HS-5 (cell line): ENCODE results near the gene SLC16A12.
A peak's percentile ranks its signal among the peaks of the same experiment; 100 is the strongest.
"Not testable (repeated sequence)": the region's sequence is repeated elsewhere in the genome, so short reads cannot be mapped to it uniquely, and the experiment has no call there.

Source experiments
- DNase-seq: peaks from one replicate; pipeline ENCODE4 v3.0.0-alpha.2; 2012; ENCODE audit warnings: low read depth

Gene SLC16A12

GRCh38 chr10:89414879-89415821, 120.2 kb downstream of the SLC16A12 start:
- DNase-seq = peak; percentile 43

- DNase-seq = peak; percentile 47
These were observed 121.1 kb downstream of the SLC16A12 start, which contains the start of gene IFIT5 for GRCh38 chr10:89414146-89414878. Gene IFIT5 (plus strand): TSS chr10:89414568. CDS start chr10:89414799, 231 bp downstream.

- no peak for DNase-seq
These were observed 121.9 kb downstream of the SLC16A12 start for GRCh38 chr10:89413398-89413912.

GRCh38 chr10:89412276-89412675, 123.1 kb downstream of the SLC16A12 start:
- not testable (repeated sequence) for DNase-seq

- DNase-seq = not testable (repeated sequence)
These were observed 124.3 kb downstream of the SLC16A12 start for GRCh38 chr10:89411135-89411534.

GRCh38 chr10:89410551-89410950, 124.8 kb downstream of the SLC16A12 start:
- DNase-seq = not testable (repeated sequence)

GRCh38 chr10:89409282-89409681, 126.1 kb downstream of the SLC16A12 start:
- not testable (repeated sequence) for DNase-seq

GRCh38 chr10:89407792-89408191, 127.6 kb downstream of the SLC16A12 start:
- not testable (repeated sequence) for DNase-seq

- DNase-seq = not testable (repeated sequence)
These were observed 129.2 kb downstream of the SLC16A12 start for GRCh38 chr10:89406178-89406577.

- DNase-seq = no peak
These were observed 131.0 kb downstream of the SLC16A12 start for GRCh38 chr10:89404104-89405047.

GRCh38 chr10:89403043-89403442, 132.4 kb downstream of the SLC16A12 start:
- no peak for DNase-seq

- no peak for DNase-seq
These were observed 135.4 kb downstream of the SLC16A12 start for GRCh38 chr10:89399956-89400355.

GRCh38 chr10:89398003-89398749, 137.2 kb downstream of the SLC16A12 start:
- DNase-seq = peak; percentile 31

GRCh38 chr10:89395141-89395540, 140.3 kb downstream of the SLC16A12 start:
- no peak for DNase-seq

- no peak for DNase-seq
These were observed 141.5 kb downstream of the SLC16A12 start for GRCh38 chr10:89393898-89394297.

- DNase-seq = no peak
These were observed 142.4 kb downstream of the SLC16A12 start for GRCh38 chr10:89392974-89393373.

- DNase-seq = peak; percentile 56
These were observed 143.3 kb downstream of the SLC16A12 start, which contains the start of gene IFIT1 for GRCh38 chr10:89391907-89392756. Gene IFIT1 (plus strand): TSS chr10:89392623. CDS start chr10:89392713, 90 bp downstream.

- not testable (repeated sequence) for DNase-seq
These were observed 144.2 kb downstream of the SLC16A12 start for GRCh38 chr10:89391226-89391576.

GRCh38 chr10:89390476-89391225, 144.7 kb downstream of the SLC16A12 start:
- DNase-seq = no peak
